RWPE2 (cell line): Measurements from ENCODE around the gene GPR161.

Experiments
- ATAC-seq: fragments of 200-7000 bp; cut with Tn5 transposase; 3 replicates; pipeline ENCODE4 v1.9.1; 2021; ENCODE audit warnings: low read depth
- DNase-seq: peaks from one replicate; pipeline ENCODE4 v3.0.0-alpha.2; 2020; ENCODE audit warnings: low spot score
- H3K27ac ChIP-seq: fragments of 450-650 bp; 2 replicates; pipeline ENCODE4 v1.5.1; 2017; ENCODE audit warnings: mild to moderate bottlenecking; ENCODE audit not compliant: poor library complexity, severe bottlenecking
- H3K27me3 ChIP-seq: fragments of 250-450 bp; sonication (Bioruptor Pico); 2 replicates; pipeline ENCODE4 v1.5.1; 2021; ENCODE audit warnings: mild to moderate bottlenecking, moderate library complexity; ENCODE audit not compliant: insufficient read depth, poor library complexity, severe bottlenecking
- H3K36me3 ChIP-seq: fragments of 250-450 bp; sonication (Bioruptor Pico); 2 replicates; pipeline ENCODE4 v1.5.1; 2020; ENCODE audit warnings: low read depth, mild to moderate bottlenecking, moderate library complexity
- H3K4me1 ChIP-seq: fragments of 250-450 bp; sonication (Bioruptor Pico); 2 replicates; pipeline ENCODE4 v1.5.1; 2021; ENCODE audit warnings: mild to moderate bottlenecking, moderate library complexity; ENCODE audit not compliant: insufficient read depth, poor library complexity, severe bottlenecking
- H3K4me3 ChIP-seq: fragments of 250-450 bp; sonication (Bioruptor Pico); 2 replicates; pipeline ENCODE4 v1.5.1; 2021; ENCODE audit warnings: mild to moderate bottlenecking, moderate library complexity; ENCODE audit not compliant: severe bottlenecking
- H3K9me3 ChIP-seq: fragments of 250-450 bp; sonication (Bioruptor Pico); 2 replicates; pipeline ENCODE4 v1.5.1; 2021; ENCODE audit warnings: mild to moderate bottlenecking, moderate library complexity; ENCODE audit not compliant: severe bottlenecking
- CTCF ChIP-seq: fragments of 450-650 bp; IDR thresholded peaks from one replicate; pipeline ENCODE4 v1.5.1; 2017; ENCODE audit warnings: mild to moderate bottlenecking, moderate library complexity; ENCODE audit not compliant: poor library complexity, severe bottlenecking

GPR161 gene

GRCh38 chr1:168032029-168032428 is 104.7 kb downstream of the GPR161 start:
- ATAC-seq (no peak), DNase-seq (no peak)
- H3K9me3 ChIP-seq = no peaks in the 10 kb centered on the region
- H3K27ac ChIP-seq = no peak overlapping the region
- H3K4me1 ChIP-seq = no peaks in the 10 kb centered on the region
- no peak for TF ChIP-seq CTCF
- H3K4me3 ChIP-seq = no peak overlapping the region
- H3K27me3 ChIP-seq = no peaks in the 10 kb centered on the region
- peaks cover 14% of the 10 kb centered on the region for H3K36me3 ChIP-seq

- H3K36me3 ChIP-seq = peaks cover 14% of the 10 kb centered on the region
- no peak overlapping the region for H3K27ac ChIP-seq
- TF ChIP-seq CTCF = no peak
- H3K27me3 ChIP-seq = no peaks in the 10 kb centered on the region
- H3K4me3 ChIP-seq = no peak overlapping the region
- DNase-seq = no peak
- no peaks in the 10 kb centered on the region for H3K4me1 ChIP-seq
- H3K9me3 ChIP-seq = no peaks in the 10 kb centered on the region
- no peak for ATAC-seq
Observed at GRCh38 chr1:168031627-168032026, 105.1 kb downstream of the GPR161 start.

- H3K9me3 ChIP-seq = no peaks in the 10 kb centered on the region
- DNase-seq = no peak
- TF ChIP-seq CTCF = no peak
- no peak for ATAC-seq
- H3K27me3 ChIP-seq = no peaks in the 10 kb centered on the region
- H3K36me3 ChIP-seq = peaks cover 14% of the 10 kb centered on the region
- no peaks in the 10 kb centered on the region for H3K4me1 ChIP-seq
- no peak overlapping the region for H3K4me3 ChIP-seq
- H3K27ac ChIP-seq = no peak overlapping the region
Observed at GRCh38 chr1:168031198-168031597, 105.5 kb downstream of the GPR161 start.
